Measurements from ENCODE around the gene FGFBP3.

Gene FGFBP3

DNA sequence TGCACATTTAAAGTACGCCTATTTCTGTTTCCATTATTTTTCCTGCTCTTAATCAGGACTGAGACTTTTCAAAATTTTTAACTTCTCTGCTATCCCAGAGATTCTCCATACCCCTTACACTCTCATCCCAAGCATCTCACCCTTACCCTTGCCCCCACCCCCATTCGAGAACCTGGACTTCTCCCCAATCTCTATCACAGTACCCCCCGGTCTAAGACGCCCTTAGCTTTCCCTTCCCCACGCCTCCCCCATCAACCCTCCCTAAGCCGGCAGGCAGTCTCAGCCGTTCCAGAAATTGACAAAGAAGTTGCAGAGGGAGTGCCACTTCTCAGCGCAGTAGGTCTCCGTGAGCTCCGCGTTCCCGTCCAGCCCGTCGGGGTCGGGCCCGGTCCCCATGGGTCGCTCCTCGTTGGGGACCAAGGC lies 1.4 kb downstream of the FGFBP3 start:
- TF ChIP-seq, protein P1, sequence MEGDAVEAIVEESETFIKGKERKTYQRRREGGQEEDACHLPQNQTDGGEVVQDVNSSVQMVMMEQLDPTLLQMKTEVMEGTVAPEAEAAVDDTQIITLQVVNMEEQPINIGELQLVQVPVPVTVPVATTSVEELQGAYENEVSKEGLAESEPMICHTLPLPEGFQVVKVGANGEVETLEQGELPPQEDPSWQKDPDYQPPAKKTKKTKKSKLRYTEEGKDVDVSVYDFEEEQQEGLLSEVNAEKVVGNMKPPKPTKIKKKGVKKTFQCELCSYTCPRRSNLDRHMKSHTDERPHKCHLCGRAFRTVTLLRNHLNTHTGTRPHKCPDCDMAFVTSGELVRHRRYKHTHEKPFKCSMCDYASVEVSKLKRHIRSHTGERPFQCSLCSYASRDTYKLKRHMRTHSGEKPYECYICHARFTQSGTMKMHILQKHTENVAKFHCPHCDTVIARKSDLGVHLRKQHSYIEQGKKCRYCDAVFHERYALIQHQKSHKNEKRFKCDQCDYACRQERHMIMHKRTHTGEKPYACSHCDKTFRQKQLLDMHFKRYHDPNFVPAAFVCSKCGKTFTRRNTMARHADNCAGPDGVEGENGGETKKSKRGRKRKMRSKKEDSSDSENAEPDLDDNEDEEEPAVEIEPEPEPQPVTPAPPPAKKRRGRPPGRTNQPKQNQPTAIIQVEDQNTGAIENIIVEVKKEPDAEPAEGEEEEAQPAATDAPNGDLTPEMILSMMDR (IDR thresholded peaks at IDR 0.05; ENCODE audit: poor library complexity, severe bottlenecking): no peak
- Histone ChIP-seq H3K9me3 (ENCODE audit: severe bottlenecking) (no peaks in the 10 kb centered on the region), H3K36me3 (ENCODE audit: low read depth) (no peaks in the 10 kb centered on the region), H3K4me3 (ENCODE audit: severe bottlenecking) (peak overlapping the region; percentile 91), H3K27me3 (ENCODE audit: insufficient read depth, poor library complexity, severe bottlenecking) (no peaks in the 10 kb centered on the region), H3K27ac (ENCODE audit: poor library complexity, severe bottlenecking) (peak overlapping the region; percentile 10), H3K4me1 (ENCODE audit: insufficient read depth, poor library complexity, severe bottlenecking) (peaks cover 4% of the 10 kb centered on the region)
- ATAC-seq (ENCODE audit: low read depth) (peak; percentile 18; the same call in 2 of the 3 replicates), DNase-seq (ENCODE audit: low spot score) (no peak)

DNA sequence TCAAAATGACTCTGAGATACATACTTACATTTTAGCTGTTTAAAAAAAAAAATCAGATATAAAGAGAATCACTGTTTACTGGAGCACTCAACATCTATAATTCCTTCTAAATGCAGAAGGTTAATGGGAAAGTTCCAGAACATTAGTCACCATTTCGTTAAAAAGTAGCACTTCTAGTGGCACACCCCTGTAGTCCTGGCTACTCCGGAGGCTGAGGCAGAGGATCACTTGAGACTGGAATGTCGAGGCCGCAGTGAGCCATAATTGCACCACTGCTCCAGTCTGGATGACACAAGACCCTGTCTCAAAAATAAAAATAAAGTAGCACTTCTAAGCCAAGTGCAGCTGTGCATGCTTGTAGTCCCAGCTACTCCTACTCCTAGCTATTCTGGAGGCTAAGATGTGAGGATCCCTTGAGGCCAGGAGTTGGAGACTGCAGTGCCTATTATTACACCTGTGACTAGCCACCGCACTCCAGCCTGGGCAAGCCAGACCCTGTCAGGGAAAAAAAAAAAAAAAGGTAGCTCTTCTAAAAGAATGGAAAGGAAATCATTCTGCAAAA lies 2.2 kb downstream of the FGFBP3 start:
- TF ChIP-seq, protein P1 (IDR thresholded peaks at IDR 0.05; ENCODE audit: poor library complexity, severe bottlenecking): no peak

GRCh38 chr10:91901784-91902677 lies 7.3 kb downstream of the FGFBP3 start:
- H3K9me3 ChIP-seq (ENCODE audit: severe bottlenecking): no peaks in the 10 kb centered on the region
- no peak overlapping the region for H3K4me3 ChIP-seq (ENCODE audit: severe bottlenecking)
- no peak for DNase-seq (ENCODE audit: low spot score)
- H3K36me3 ChIP-seq (ENCODE audit: low read depth): no peaks in the 10 kb centered on the region
- H3K4me1 ChIP-seq (ENCODE audit: insufficient read depth, poor library complexity, severe bottlenecking): peaks cover 15% of the 10 kb centered on the region
- ATAC-seq (ENCODE audit: low read depth): peak; percentile 99
- TF ChIP-seq, protein P1 (IDR thresholded peaks at IDR 0.05; ENCODE audit: poor library complexity, severe bottlenecking): no peak
- no peaks in the 10 kb centered on the region for H3K27me3 ChIP-seq (ENCODE audit: insufficient read depth, poor library complexity, severe bottlenecking)
- peak overlapping the region; percentile 65 for H3K27ac ChIP-seq (ENCODE audit: poor library complexity, severe bottlenecking)

More for the DNA sequence above, 2.2 kb downstream of the FGFBP3 start:
- DNase-seq (ENCODE audit: low spot score) (no peak), ATAC-seq (ENCODE audit: low read depth) (no peak)
- Histone ChIP-seq H3K27ac (ENCODE audit: poor library complexity, severe bottlenecking) (no peak overlapping the region), H3K4me3 (ENCODE audit: severe bottlenecking) (no peak overlapping the region), H3K27me3 (ENCODE audit: insufficient read depth, poor library complexity, severe bottlenecking) (no peaks in the 10 kb centered on the region), H3K36me3 (ENCODE audit: low read depth) (no peaks in the 10 kb centered on the region), H3K9me3 (ENCODE audit: severe bottlenecking) (no peaks in the 10 kb centered on the region), H3K4me1 (ENCODE audit: insufficient read depth, poor library complexity, severe bottlenecking) (peaks cover 9% of the 10 kb centered on the region)

GRCh38 chr10:91897421-91897820 lies 11.9 kb downstream of the FGFBP3 start:
- ATAC-seq (ENCODE audit: low read depth) (no peak), DNase-seq (ENCODE audit: low spot score) (no peak)
- no peaks in the 10 kb centered on the region for H3K36me3 ChIP-seq (ENCODE audit: low read depth)
- H3K4me3 ChIP-seq (ENCODE audit: severe bottlenecking): no peak overlapping the region
- H3K27me3 ChIP-seq (ENCODE audit: insufficient read depth, poor library complexity, severe bottlenecking): no peaks in the 10 kb centered on the region
- H3K27ac ChIP-seq (ENCODE audit: poor library complexity, severe bottlenecking): no peak overlapping the region
- TF ChIP-seq, protein P1 (IDR thresholded peaks at IDR 0.05; ENCODE audit: poor library complexity, severe bottlenecking): no peak
- H3K9me3 ChIP-seq (ENCODE audit: severe bottlenecking): no peaks in the 10 kb centered on the region
- peaks cover 13% of the 10 kb centered on the region for H3K4me1 ChIP-seq (ENCODE audit: insufficient read depth, poor library complexity, severe bottlenecking)
